Measurements from ENCODE around the gene ZNF275. TPM values are rescaled to one million over a fixed set of nuclear protein-coding genes. Genes with fewer than 3 reads are reported as not detected.

Gene ZNF275
- total RNA-seq, 1 experiment from 2014 or later: 9.8 TPM

- DNase-seq (ENCODE audit: low spot score) (no peak), ATAC-seq (no peak)
- Mint-ChIP-seq H3K9me3 (peaks cover 11% of the 10 kb centered on the region), H3K27me3 (ENCODE audit: low read depth) (no peaks in the 10 kb centered on the region), H3K4me3 (no peak overlapping the region), H3K27ac (no peak overlapping the region), H3K36me3 (no peaks in the 10 kb centered on the region), H3K4me1 (no peaks in the 10 kb centered on the region)
- no peak for TF ChIP-seq PRRX2 (CRISPR knock-in tag; IDR thresholded peaks at IDR 0.05)
- no peak for TF ChIP-seq ZNF512 (CRISPR knock-in tag; IDR thresholded peaks at IDR 0.05; ENCODE audit: borderline replicate concordance)
- no peak for TF ChIP-seq NFE2L1 (CRISPR knock-in tag; IDR thresholded peaks at IDR 0.05)
- no peak for TF ChIP-seq TEAD1 (CRISPR knock-in tag; IDR thresholded peaks at IDR 0.05)
- TF ChIP-seq ATF3 (CRISPR knock-in tag; conservative IDR thresholded peaks at IDR 0.05): no peak
- TF ChIP-seq NFATC4 (CRISPR knock-in tag; IDR thresholded peaks at IDR 0.05): no peak
- no peak for TF ChIP-seq HMGA2 (CRISPR knock-in tag; IDR thresholded peaks at IDR 0.05)
- no peak for TF ChIP-seq AFF4 (CRISPR knock-in tag; IDR thresholded peaks at IDR 0.05; ENCODE audit: borderline replicate concordance)
- no peak for TF ChIP-seq CTCF (IDR thresholded peaks at IDR 0.05)
- no peak for TF ChIP-seq ZNF219 (CRISPR knock-in tag; IDR thresholded peaks at IDR 0.05; ENCODE audit: borderline replicate concordance)
- TF ChIP-seq FOXJ3 (CRISPR knock-in tag; IDR thresholded peaks at IDR 0.05; ENCODE audit: borderline replicate concordance): no peak
- no peak for TF ChIP-seq SP1 (CRISPR knock-in tag; conservative IDR thresholded peaks at IDR 0.05)
- no peak for TF ChIP-seq SMAD4 (CRISPR knock-in tag; IDR thresholded peaks at IDR 0.05)
- TF ChIP-seq NR1H2 (CRISPR knock-in tag; IDR thresholded peaks at IDR 0.05): no peak
- TF ChIP-seq SMAD3 (CRISPR knock-in tag; IDR thresholded peaks at IDR 0.05; ENCODE audit: borderline replicate concordance): no peak
- TF ChIP-seq ZNF396 (CRISPR knock-in tag; IDR thresholded peaks at IDR 0.05; ENCODE audit: borderline replicate concordance): no peak
- TF ChIP-seq TEAD4 (CRISPR knock-in tag; IDR thresholded peaks at IDR 0.05): no peak
- TF ChIP-seq ZBTB43 (CRISPR knock-in tag; IDR thresholded peaks at IDR 0.05): no peak
- POLR2A ChIA-PET: no interaction called here
- CTCF ChIA-PET: no interaction called here
These were observed 43.8 kb downstream of the ZNF275 start for GRCh38 chrX:153377727-153378126.

GRCh38 chrX:153378607-153379006 is 44.7 kb downstream of the ZNF275 start:
- CTCF ChIA-PET: no interaction called here
- Mint-ChIP-seq H3K27me3 (ENCODE audit: low read depth) (no peaks in the 10 kb centered on the region), H3K4me3 (no peak overlapping the region), H3K36me3 (no peaks in the 10 kb centered on the region), H3K9me3 (peaks cover 11% of the 10 kb centered on the region), H3K27ac (no peak overlapping the region), H3K4me1 (no peaks in the 10 kb centered on the region)
- POLR2A ChIA-PET: no interaction called here
- no peak for DNase-seq (ENCODE audit: low spot score)
- no peak for ATAC-seq
- TF ChIP-seq SMAD3 (CRISPR knock-in tag; IDR thresholded peaks at IDR 0.05; ENCODE audit: borderline replicate concordance) (no peak), ZNF138 (CRISPR knock-in tag; conservative IDR thresholded peaks at IDR 0.05) (no peak), ZNF512 (CRISPR knock-in tag; IDR thresholded peaks at IDR 0.05; ENCODE audit: borderline replicate concordance) (no peak), FOXJ3 (CRISPR knock-in tag; IDR thresholded peaks at IDR 0.05; ENCODE audit: borderline replicate concordance) (no peak), JUN (CRISPR knock-in tag; IDR thresholded peaks at IDR 0.05) (no peak), ESRRA (CRISPR knock-in tag; IDR thresholded peaks at IDR 0.05; ENCODE audit: borderline replicate concordance) (no peak), PRDM15 (CRISPR knock-in tag; IDR thresholded peaks at IDR 0.05) (no peak), MYBL2 (CRISPR knock-in tag; IDR thresholded peaks at IDR 0.05) (no peak)

Measured in WTC11 (cell line).